ENCODE data around the gene YARS2. TPM values are rescaled to one million over a fixed set of nuclear protein-coding genes. Genes with fewer than 3 reads are reported as not detected.
"Not testable (repeated sequence)": the region's sequence is repeated elsewhere in the genome, so short reads cannot be mapped to it uniquely, and the experiment has no call there.

YARS2 gene
- total RNA-seq, 1 experiment from 2014 or later: 41.4 TPM

DNA sequence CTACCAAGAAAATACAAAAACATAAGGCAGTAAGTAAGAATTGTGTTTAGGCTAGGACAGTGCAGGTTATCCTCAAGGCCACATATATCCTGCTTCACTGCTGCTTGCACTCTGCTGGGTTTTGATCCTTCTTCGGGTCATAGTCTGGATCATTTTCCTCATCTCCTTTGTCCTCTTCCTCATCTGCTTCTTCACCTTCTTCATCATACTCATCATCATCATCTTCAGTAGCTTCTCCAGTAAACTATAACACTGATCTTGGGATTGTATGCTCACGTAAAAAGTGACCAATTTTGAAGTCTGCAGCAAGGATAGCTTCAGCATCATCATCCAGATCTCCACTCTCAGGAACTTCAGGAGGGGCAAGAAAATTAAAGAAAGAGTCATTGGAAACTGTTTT is 29.4 kb downstream of the YARS2 start:
- no peaks in the 10 kb centered on the region for H4K20me1 ChIP-seq (ENCODE audit: control insufficient read depth, insufficient read depth, insufficient read length)
- no peaks in the 10 kb centered on the region for H3K4me1 ChIP-seq (ENCODE audit: insufficient read depth, low read length)
- H4K8ac ChIP-seq (replicated peaks; ENCODE audit: insufficient read length, low read depth, low read length): no peak overlapping the region
- H3K9ac ChIP-seq (ENCODE audit: extremely low read depth, insufficient read length, low read length): no peak overlapping the region
- no peak overlapping the region for H2BK120ac ChIP-seq (ENCODE audit: low read depth, low read length, poor library complexity, severe bottlenecking)
- WGBS (ENCODE audit: extremely low coverage, insufficient read length, low lambda C conversion rate): no CpG with 5 or more reads among the region's 2 CpGs
- DNase-seq: no peak
- H3K4me1 Mint-ChIP-seq: no peaks in the 10 kb centered on the region
- H3K4ac ChIP-seq (ENCODE audit: low read depth, low read length): no peak overlapping the region
- no peak overlapping the region for H4K91ac ChIP-seq (ENCODE audit: insufficient read length, low read depth, low read length)
- H2AFZ ChIP-seq (ENCODE audit: low read length): no peak overlapping the region
- H3K9me3 ChIP-seq (ENCODE audit: control insufficient read depth, low read depth, low read length): no peaks in the 10 kb centered on the region
- peaks cover 18 to 58% (median 43%) of the 10 kb centered on the region in 3 experiments for H3K36me3 Mint-ChIP-seq (ENCODE audit: insufficient read depth in 1 of 3, low read depth in 3 of 3)
- H3T11ph ChIP-seq (ENCODE audit: low read length): no peak overlapping the region
- no peak overlapping the region for H2BK5ac ChIP-seq (ENCODE audit: insufficient read length, low read length)
- H3K27ac ChIP-seq (ENCODE audit: insufficient read length, low read depth, low read length): no peak overlapping the region
- H3K79me1 ChIP-seq (ENCODE audit: insufficient read depth, low read depth, low read length, poor library complexity, severe bottlenecking): no peaks in the 10 kb centered on the region
- H3K4me3 Mint-ChIP-seq: no peak overlapping the region
- H2BK15ac ChIP-seq (ENCODE audit: low read depth, low read length): no peak overlapping the region
- no peak overlapping the region for H3K18ac ChIP-seq (ENCODE audit: insufficient read length, low read depth, low read length)
- TF ChIP-seq, protein P1, sequence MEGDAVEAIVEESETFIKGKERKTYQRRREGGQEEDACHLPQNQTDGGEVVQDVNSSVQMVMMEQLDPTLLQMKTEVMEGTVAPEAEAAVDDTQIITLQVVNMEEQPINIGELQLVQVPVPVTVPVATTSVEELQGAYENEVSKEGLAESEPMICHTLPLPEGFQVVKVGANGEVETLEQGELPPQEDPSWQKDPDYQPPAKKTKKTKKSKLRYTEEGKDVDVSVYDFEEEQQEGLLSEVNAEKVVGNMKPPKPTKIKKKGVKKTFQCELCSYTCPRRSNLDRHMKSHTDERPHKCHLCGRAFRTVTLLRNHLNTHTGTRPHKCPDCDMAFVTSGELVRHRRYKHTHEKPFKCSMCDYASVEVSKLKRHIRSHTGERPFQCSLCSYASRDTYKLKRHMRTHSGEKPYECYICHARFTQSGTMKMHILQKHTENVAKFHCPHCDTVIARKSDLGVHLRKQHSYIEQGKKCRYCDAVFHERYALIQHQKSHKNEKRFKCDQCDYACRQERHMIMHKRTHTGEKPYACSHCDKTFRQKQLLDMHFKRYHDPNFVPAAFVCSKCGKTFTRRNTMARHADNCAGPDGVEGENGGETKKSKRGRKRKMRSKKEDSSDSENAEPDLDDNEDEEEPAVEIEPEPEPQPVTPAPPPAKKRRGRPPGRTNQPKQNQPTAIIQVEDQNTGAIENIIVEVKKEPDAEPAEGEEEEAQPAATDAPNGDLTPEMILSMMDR (conservative IDR thresholded peaks at IDR 0.05): no peak
- no peaks in the 10 kb centered on the region for H3K23me2 ChIP-seq (ENCODE audit: insufficient read length, low read depth, low read length, poor library complexity, severe bottlenecking)
- no peak overlapping the region for H3K4me2 ChIP-seq (ENCODE audit: insufficient read depth, insufficient read length, low read length)
- H2BK20ac ChIP-seq (ENCODE audit: low read depth, low read length, poor library complexity, severe bottlenecking): no peak overlapping the region
- H3K9me3 Mint-ChIP-seq: no peaks in the 10 kb centered on the region
- H3K23ac ChIP-seq (ENCODE audit: insufficient read length, low read depth, low read length): no peak overlapping the region
- H3K27me3 Mint-ChIP-seq (ENCODE audit: low read depth): no peaks in the 10 kb centered on the region
- H2BK12ac ChIP-seq (ENCODE audit: insufficient read length, low read depth, low read length): no peak overlapping the region
- no peak overlapping the region for H3K27ac Mint-ChIP-seq
- no peak overlapping the region for H2AK5ac ChIP-seq (ENCODE audit: insufficient read length, low read length)
- no peaks in the 10 kb centered on the region for H3K79me2 ChIP-seq (ENCODE audit: insufficient read depth, low read length)
- H3K56ac ChIP-seq (ENCODE audit: insufficient read length, low read depth, low read length): no peak overlapping the region
- no peaks in the 10 kb centered on the region for H3K27me3 ChIP-seq (ENCODE audit: insufficient read depth, low read length)
- no peak overlapping the region for H3K14ac ChIP-seq (ENCODE audit: insufficient read depth, low read length)
- H4K5ac ChIP-seq (ENCODE audit: insufficient read length, low read depth, low read length): no peak overlapping the region

- not testable (repeated sequence) for H3K9me3 Mint-ChIP-seq; H3K23ac ChIP-seq (ENCODE audit: insufficient read length, low read depth, low read length); H2AFZ ChIP-seq (ENCODE audit: low read length); H3T11ph ChIP-seq (ENCODE audit: low read length); DNase-seq; H3K27ac ChIP-seq (ENCODE audit: insufficient read length, low read depth, low read length); H2AK5ac ChIP-seq (ENCODE audit: insufficient read length, low read length); H3K27ac Mint-ChIP-seq; H3K79me1 ChIP-seq (ENCODE audit: insufficient read depth, low read depth, low read length, poor library complexity, severe bottlenecking); H4K91ac ChIP-seq (ENCODE audit: insufficient read length, low read depth, low read length); H3K23me2 ChIP-seq (ENCODE audit: insufficient read length, low read depth, low read length, poor library complexity, severe bottlenecking); H3K4me1 ChIP-seq (ENCODE audit: insufficient read depth, low read length); H3K9ac ChIP-seq (ENCODE audit: extremely low read depth, insufficient read length, low read length); H4K8ac ChIP-seq (replicated peaks; ENCODE audit: insufficient read length, low read depth, low read length); H3K4me2 ChIP-seq (ENCODE audit: insufficient read depth, insufficient read length, low read length); H2BK15ac ChIP-seq (ENCODE audit: low read depth, low read length); H2BK5ac ChIP-seq (ENCODE audit: insufficient read length, low read length); H3K56ac ChIP-seq (ENCODE audit: insufficient read length, low read depth, low read length); H3K14ac ChIP-seq (ENCODE audit: insufficient read depth, low read length); H3K4me1 Mint-ChIP-seq; H4K5ac ChIP-seq (ENCODE audit: insufficient read length, low read depth, low read length); H2BK120ac ChIP-seq (ENCODE audit: low read depth, low read length, poor library complexity, severe bottlenecking); H3K9me3 ChIP-seq (ENCODE audit: control insufficient read depth, low read depth, low read length); H3K27me3 Mint-ChIP-seq (ENCODE audit: low read depth); H4K20me1 ChIP-seq (ENCODE audit: control insufficient read depth, insufficient read depth, insufficient read length); H3K4ac ChIP-seq (ENCODE audit: low read depth, low read length); H3K18ac ChIP-seq (ENCODE audit: insufficient read length, low read depth, low read length); H2BK20ac ChIP-seq (ENCODE audit: low read depth, low read length, poor library complexity, severe bottlenecking); H2BK12ac ChIP-seq (ENCODE audit: insufficient read length, low read depth, low read length); H3K79me2 ChIP-seq (ENCODE audit: insufficient read depth, low read length); H3K27me3 ChIP-seq (ENCODE audit: insufficient read depth, low read length); H3K4me3 Mint-ChIP-seq
- H3K36me3 Mint-ChIP-seq (ENCODE audit: insufficient read depth in 1 of 3, low read depth in 3 of 3): peaks cover 16 to 61% (median 41%) of the 10 kb centered on the region in 3 experiments
- no CpG with 5 or more reads among the region's 3 CpGs for WGBS (ENCODE audit: extremely low coverage, insufficient read length, low lambda C conversion rate)
Measured at GRCh38 chr12:32725308-32725707, 30.4 kb downstream of the YARS2 start.
